NB4 (cell line): ENCODE data around the gene COG5.

ENCODE experiments used
- DNase-seq: peaks from one replicate; pipeline ENCODE4 v3.0.0; 2010; ENCODE audit warnings: low read depth
- H3K4me3 ChIP-seq: one replicate; pipeline ENCODE4 v1.5.1; 2011; ENCODE audit warnings: mild to moderate bottlenecking, low read depth, low read length, moderate library complexity
- MYC ChIP-seq: IDR thresholded peaks from 2 replicates; pipeline ENCODE4 v1.6.1; 2011; ENCODE audit warnings: low read depth, low read length
- POLR2A ChIP-seq: IDR thresholded peaks from 2 replicates; pipeline ENCODE4 v1.6.1; 2011; ENCODE audit warnings: mild to moderate bottlenecking; ENCODE audit not compliant: insufficient read length; ENCODE audit errors: extremely low read depth
- TF ChIP-seq, protein P1 (sequence below): IDR thresholded peaks from one replicate; pipeline ENCODE4 v1.5.1; 2012; ENCODE audit warnings: low read depth, low read length
- TF ChIP-seq, protein P2 (sequence below): IDR thresholded peaks from 2 replicates; pipeline ENCODE4 v1.6.1; 2011; ENCODE audit warnings: low read depth, low read length

Gene COG5

DNA sequence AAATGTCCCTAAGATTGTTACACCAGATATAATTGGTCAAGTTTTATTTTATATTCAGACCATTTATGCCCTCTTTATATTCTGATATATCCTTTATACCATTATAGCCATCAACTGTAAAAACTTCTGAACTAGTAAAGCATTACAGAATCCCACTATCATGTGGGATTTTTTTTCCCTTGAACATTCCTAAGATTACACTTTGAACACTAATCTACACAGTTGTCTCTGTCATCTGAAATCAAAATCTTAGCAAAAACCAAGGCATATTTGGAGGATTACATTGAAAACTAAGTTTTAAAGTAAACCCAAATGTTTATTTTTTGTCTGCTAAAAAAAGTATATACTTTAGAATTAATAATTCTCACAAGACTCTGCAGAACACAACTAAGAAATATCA lies 210.0 kb downstream of the COG5 start:
- no peak overlapping the region for H3K4me3 ChIP-seq
- no peak for DNase-seq
- TF ChIP-seq, protein P1, sequence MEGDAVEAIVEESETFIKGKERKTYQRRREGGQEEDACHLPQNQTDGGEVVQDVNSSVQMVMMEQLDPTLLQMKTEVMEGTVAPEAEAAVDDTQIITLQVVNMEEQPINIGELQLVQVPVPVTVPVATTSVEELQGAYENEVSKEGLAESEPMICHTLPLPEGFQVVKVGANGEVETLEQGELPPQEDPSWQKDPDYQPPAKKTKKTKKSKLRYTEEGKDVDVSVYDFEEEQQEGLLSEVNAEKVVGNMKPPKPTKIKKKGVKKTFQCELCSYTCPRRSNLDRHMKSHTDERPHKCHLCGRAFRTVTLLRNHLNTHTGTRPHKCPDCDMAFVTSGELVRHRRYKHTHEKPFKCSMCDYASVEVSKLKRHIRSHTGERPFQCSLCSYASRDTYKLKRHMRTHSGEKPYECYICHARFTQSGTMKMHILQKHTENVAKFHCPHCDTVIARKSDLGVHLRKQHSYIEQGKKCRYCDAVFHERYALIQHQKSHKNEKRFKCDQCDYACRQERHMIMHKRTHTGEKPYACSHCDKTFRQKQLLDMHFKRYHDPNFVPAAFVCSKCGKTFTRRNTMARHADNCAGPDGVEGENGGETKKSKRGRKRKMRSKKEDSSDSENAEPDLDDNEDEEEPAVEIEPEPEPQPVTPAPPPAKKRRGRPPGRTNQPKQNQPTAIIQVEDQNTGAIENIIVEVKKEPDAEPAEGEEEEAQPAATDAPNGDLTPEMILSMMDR, result no peak
- no peak for TF ChIP-seq MYC
- TF ChIP-seq POLR2A, result no peak
- TF ChIP-seq, protein P2, sequence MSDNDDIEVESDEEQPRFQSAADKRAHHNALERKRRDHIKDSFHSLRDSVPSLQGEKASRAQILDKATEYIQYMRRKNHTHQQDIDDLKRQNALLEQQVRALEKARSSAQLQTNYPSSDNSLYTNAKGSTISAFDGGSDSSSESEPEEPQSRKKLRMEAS, result no peak

DNA sequence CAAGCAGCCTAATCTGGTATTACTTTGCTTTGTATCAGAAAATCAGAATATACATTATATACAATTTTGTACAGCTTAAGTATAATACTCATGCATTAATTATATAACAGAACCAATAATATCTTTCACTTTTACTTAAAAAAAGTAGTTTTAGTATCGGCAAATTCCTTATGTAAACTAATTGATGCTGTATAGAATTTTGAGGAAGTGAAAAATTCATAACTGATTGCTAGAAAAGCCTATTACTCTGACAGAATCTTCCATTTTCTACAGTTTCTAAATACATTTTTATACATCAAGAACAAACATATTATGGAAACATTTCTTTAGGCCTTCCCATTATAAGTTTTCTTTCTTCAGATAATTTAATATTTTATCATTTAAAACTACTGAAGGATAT lies 217.8 kb downstream of the COG5 start:
- TF ChIP-seq MYC (no peak), POLR2A (no peak)
- TF ChIP-seq, protein P2, result no peak
- TF ChIP-seq, protein P1, result no peak

GRCh38 chr7:107344799-107345198 lies 218.9 kb downstream of the COG5 start:
- no peak for DNase-seq
- TF ChIP-seq, protein P1, result no peak
- TF ChIP-seq, protein P2, result no peak
- TF ChIP-seq POLR2A (no peak), MYC (no peak)

More for the DNA sequence above, 217.8 kb downstream of the COG5 start:
- no peak for DNase-seq
- no peak overlapping the region for H3K4me3 ChIP-seq

GRCh38 chr7:107344286-107344685 lies 219.4 kb downstream of the COG5 start:
- no peak overlapping the region for H3K4me3 ChIP-seq
- no peak for DNase-seq
- TF ChIP-seq MYC, result no peak
- TF ChIP-seq, protein P2, result no peak
- TF ChIP-seq, protein P1, result no peak

More at GRCh38 chr7:107344799-107345198, 218.9 kb downstream of the COG5 start:
- no peak overlapping the region for H3K4me3 ChIP-seq

DNA sequence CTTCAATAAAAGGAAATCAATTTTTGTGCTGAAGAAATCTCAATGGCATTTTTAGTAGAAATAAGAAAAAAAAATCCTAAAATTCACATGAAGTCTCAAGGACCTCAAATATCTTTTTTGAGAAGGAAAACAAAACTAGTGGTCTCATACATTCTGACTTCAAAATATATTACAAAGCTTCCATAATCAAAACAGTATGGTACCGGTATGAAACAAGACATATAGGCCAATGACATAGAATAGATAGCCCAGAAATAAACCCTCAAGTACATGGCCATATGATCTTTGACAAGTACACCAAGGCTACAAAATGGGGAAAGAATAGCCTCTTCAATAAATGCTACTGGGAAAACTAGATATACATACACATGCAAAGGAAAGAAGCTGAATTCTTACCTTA lies 225.6 kb downstream of the COG5 start:
- no peak overlapping the region for H3K4me3 ChIP-seq
- no peak for DNase-seq
- TF ChIP-seq MYC, result no peak
- no peak for TF ChIP-seq POLR2A
- TF ChIP-seq, protein P2, result no peak
- TF ChIP-seq, protein P1, result no peak

DNA sequence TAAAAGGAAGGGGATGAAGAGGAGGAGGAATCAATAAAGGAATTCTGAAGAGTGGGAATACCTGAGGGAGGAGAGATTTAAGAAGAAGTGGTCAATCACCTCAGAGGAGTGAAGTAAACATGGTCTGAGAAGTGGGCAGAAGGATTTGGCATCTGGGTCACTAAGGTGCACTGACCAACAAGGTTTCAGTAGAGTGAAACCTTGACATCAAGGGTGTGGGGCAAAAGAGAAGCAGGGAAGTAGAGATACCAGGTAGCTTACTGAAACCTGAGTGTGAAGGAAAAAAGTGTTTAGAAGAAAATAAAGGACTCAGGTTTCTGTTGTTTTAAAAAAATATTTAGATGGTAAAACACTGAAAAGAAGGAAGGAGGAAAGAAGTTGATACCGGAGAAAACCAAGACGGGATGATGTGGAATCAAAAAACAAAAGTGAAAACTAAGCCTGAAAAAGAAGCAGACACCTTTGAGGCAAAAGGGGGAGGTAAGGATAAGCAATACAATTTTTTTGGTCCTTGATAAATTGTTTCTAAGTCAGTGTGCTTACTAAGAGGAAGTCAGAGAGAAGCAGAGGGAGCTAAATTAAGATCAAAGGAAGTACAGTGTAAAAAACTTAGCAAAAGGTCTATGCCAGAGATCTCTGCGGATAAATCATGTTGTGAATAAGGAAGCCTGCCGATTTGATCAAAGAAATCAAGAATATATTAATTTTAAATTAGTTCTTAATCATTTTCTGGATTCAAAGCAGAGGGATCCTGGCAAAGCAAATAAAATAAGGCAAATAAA lies 231.0 kb downstream of the COG5 start:
- DNase-seq, result peak; percentile 54
- TF ChIP-seq, protein P2, result no peak
- TF ChIP-seq MYC (no peak), POLR2A (no peak)
- TF ChIP-seq, protein P1, result no peak
- H3K4me3 ChIP-seq, result no peak overlapping the region
